ENCODE measurements around the gene SPA17.

The SPA17 gene

GRCh38 chr11:124724979-124725718 is 51.4 kb downstream of the SPA17 start:
- DNase-seq (ENCODE audit: low read depth in 2 of 2): no peak

GRCh38 chr11:124725719-124726105 is 52.0 kb downstream of the SPA17 start:
- no peak for DNase-seq (ENCODE audit: low read depth in 2 of 2)

- DNase-seq (ENCODE audit: low read depth in 2 of 2): no peak
Observed at GRCh38 chr11:124727474-124727873, 53.8 kb downstream of the SPA17 start.

GRCh38 chr11:124728134-124728533 is 54.4 kb downstream of the SPA17 start:
- no peak for DNase-seq (ENCODE audit: low read depth in 2 of 2)

GRCh38 chr11:124729571-124729970 is 55.9 kb downstream of the SPA17 start:
- DNase-seq (ENCODE audit: low read depth in 2 of 2): no peak

GRCh38 chr11:124732230-124732629 is 58.5 kb downstream of the SPA17 start:
- DNase-seq (ENCODE audit: low read depth in 2 of 2): no peak

- DNase-seq (ENCODE audit: low read depth in 2 of 2): no peak
Observed at GRCh38 chr11:124736736-124737135, 63.0 kb downstream of the SPA17 start.

- no peak for DNase-seq (ENCODE audit: low read depth in 2 of 2)
Observed at GRCh38 chr11:124737638-124738305, 64.1 kb downstream of the SPA17 start.

- DNase-seq (ENCODE audit: low read depth in 2 of 2): no peak
Observed at GRCh38 chr11:124738713-124739478, 65.2 kb downstream of the SPA17 start.

- peak; percentile 81 to 83 for DNase-seq (ENCODE audit: low read depth in 2 of 2)
Observed at GRCh38 chr11:124739479-124740276, 66.0 kb downstream of the SPA17 start, which contains the start of gene NRGN. Gene NRGN, plus strand, starts transcription at chr11:124739942. Its CDS starts 143 bp downstream, at chr11:124740085.

GRCh38 chr11:124740277-124740882 is 66.7 kb downstream of the SPA17 start:
- DNase-seq (ENCODE audit: low read depth in 2 of 2): peak; percentile 53 to 58

- DNase-seq (ENCODE audit: low read depth in 2 of 2): no peak
Observed at GRCh38 chr11:124742555-124742954, 68.9 kb downstream of the SPA17 start.

- no peak for DNase-seq (ENCODE audit: low read depth in 2 of 2)
Observed at GRCh38 chr11:124743050-124743449, 69.3 kb downstream of the SPA17 start.

- DNase-seq (ENCODE audit: low read depth in 2 of 2): no peak
Observed at GRCh38 chr11:124745270-124745834, 71.6 kb downstream of the SPA17 start.

- DNase-seq (ENCODE audit: low read depth in 2 of 2): peak in 1 of 2 donors; percentile 34
Observed at GRCh38 chr11:124745835-124746620, 72.3 kb downstream of the SPA17 start.

GRCh38 chr11:124746621-124747243 is 73.0 kb downstream of the SPA17 start:
- DNase-seq (ENCODE audit: low read depth in 2 of 2): peak; percentile 68 to 70

Data from stimulated activated CD4-positive, alpha-beta T cell treated with anti-CD3 and anti-CD28 coated beads, Interleukin-4, amount 100 ng/mL, for 48 hours (primary cell).